Epithelial cell of proximal tubule (primary cell): ENCODE measurements around the gene ARHGAP1. TPM values are rescaled to one million over a fixed set of nuclear protein-coding genes. Genes with fewer than 3 reads are reported as not detected.
"Not testable (repeated sequence)": the region's sequence is repeated elsewhere in the genome, so short reads cannot be mapped to it uniquely, and the experiment has no call there.

Source experiments
- DNase-seq: peaks from one replicate; pipeline ENCODE4 v3.0.0-alpha.2; 2011; ENCODE audit warnings: low read depth
- H3K4me3 ChIP-seq: 2 replicates; pipeline ENCODE4 v1.5.1; 2011; ENCODE audit warnings: low read depth, mild to moderate bottlenecking, low read length
- CTCF ChIP-seq: conservative IDR thresholded peaks from 2 replicates; pipeline ENCODE4 v1.5.1; 2012; ENCODE audit warnings: low read depth, mild to moderate bottlenecking, low read length
- total RNA-seq: library from RNA; depleted of rRNA; stranded (reverse); fragments of >200 nt; gene quantifications from 2 replicates; pipeline ENCODE4 v1.2.3, GENCODE V29; 2015

ARHGAP1 gene
- total RNA-seq, 1 donor from 2014 or later, result 29.1 TPM

GRCh38 chr11:46673713-46674462 lies 26.5 kb downstream of the ARHGAP1 start:
- no peak overlapping the region for H3K4me3 ChIP-seq
- no peak for TF ChIP-seq CTCF
- no peak for DNase-seq

- no peak for DNase-seq
- TF ChIP-seq CTCF, result no peak
- no peak overlapping the region for H3K4me3 ChIP-seq
These were observed 28.0 kb downstream of the ARHGAP1 start for GRCh38 chr11:46672381-46672839.

- TF ChIP-seq CTCF, result no peak
- DNase-seq, result no peak
- no peak overlapping the region for H3K4me3 ChIP-seq
These were observed 28.5 kb downstream of the ARHGAP1 start for GRCh38 chr11:46671958-46672315.

- not testable (repeated sequence) for DNase-seq, H3K4me3 ChIP-seq
These were observed 29.9 kb downstream of the ARHGAP1 start for GRCh38 chr11:46670521-46670920.

GRCh38 chr11:46669711-46670139 lies 30.7 kb downstream of the ARHGAP1 start:
- DNase-seq, result no peak
- H3K4me3 ChIP-seq, result no peak overlapping the region
- TF ChIP-seq CTCF, result peak; percentile 52

GRCh38 chr11:46668480-46669085 lies 31.8 kb downstream of the ARHGAP1 start:
- DNase-seq, result no peak
- no peak for TF ChIP-seq CTCF
- H3K4me3 ChIP-seq, result no peak overlapping the region

GRCh38 chr11:46667043-46667481 lies 33.4 kb downstream of the ARHGAP1 start:
- no peak for TF ChIP-seq CTCF
- no peak overlapping the region for H3K4me3 ChIP-seq
- DNase-seq, result no peak
